ENCODE results near the gene PTPRD.

- TF ChIP-seq CTCF (IDR thresholded peaks at IDR 0.05 in 8 of 11, conservative IDR thresholded peaks at IDR 0.05 in 3 of 11) (no peak), POLR2A (IDR thresholded peaks at IDR 0.05) (no peak), POLR2AphosphoS5 (IDR thresholded peaks at IDR 0.05) (no peak)
Observed at GRCh38 chr9:9229269-9229668, 1383.5 kb downstream of the PTPRD start.
